Skeletal muscle tissue (tissue), 4 donors: ENCODE results near the gene ANKRD40. TPM values are rescaled to one million over a fixed set of nuclear protein-coding genes. Genes with fewer than 3 reads are reported as not detected.
"Not testable (repeated sequence)": the region's sequence is repeated elsewhere in the genome, so short reads cannot be mapped to it uniquely, and the experiment has no call there.

ENCODE experiments used
- H3K27ac ChIP-seq: one replicate; pipeline ENCODE4 v1.7.0; 2013; ENCODE audit warnings: mild to moderate bottlenecking, low read depth, low read length, inconsistent platforms
- H3K27me3 ChIP-seq, 3 donors: one replicate each; pipeline ENCODE4 v1.7.0; 2013; ENCODE audit warnings: low read length in 3 of 3; ENCODE audit not compliant: control insufficient read depth in 3 of 3, insufficient read depth in 3 of 3
- H3K36me3 ChIP-seq, 3 donors: one replicate each; pipeline ENCODE4 v1.7.0; 2013; ENCODE audit warnings: low read length in 3 of 3; ENCODE audit not compliant: control insufficient read depth in 3 of 3, insufficient read depth in 3 of 3
- H3K4me1 ChIP-seq, 3 donors: one replicate each; pipeline ENCODE4 v1.7.0; 2013; ENCODE audit warnings: low read length in 3 of 3, mild to moderate bottlenecking in 3 of 3; ENCODE audit not compliant: control insufficient read depth in 3 of 3, insufficient read depth in 3 of 3
- H3K4me3 ChIP-seq, 3 donors: one replicate each; pipeline ENCODE4 v1.7.0; 2013; ENCODE audit warnings: low read length in 3 of 3
- H3K9ac ChIP-seq, 3 donors: one replicate each; pipeline ENCODE4 v1.7.0; 2013; ENCODE audit warnings: low read length in 3 of 3, mild to moderate bottlenecking in 3 of 3, moderate library complexity in 2 of 3, low read depth in 1 of 3
- H3K9me3 ChIP-seq, 3 donors: one replicate each; pipeline ENCODE4 v1.7.0; 2013; ENCODE audit warnings: low read length in 3 of 3; ENCODE audit not compliant: control insufficient read depth in 3 of 3
- total RNA-seq: library from RNA; depleted of rRNA; stranded (reverse); fragments of >200 nt; gene quantifications from one replicate; pipeline ENCODE4 v1.2.3, GENCODE V29; 2014
- donor health status: Osteomylitis.

The ANKRD40 gene
- total RNA-seq, 1 donor from 2014 or later = 28.7 TPM

- H3K4me1 ChIP-seq = peaks cover 23 to 25% (median 23%) of the 10 kb centered on the region in 3 donors
- no peaks in the 10 kb centered on the region for H3K9me3 ChIP-seq
- no peaks in the 10 kb centered on the region for H3K27me3 ChIP-seq
- H3K36me3 ChIP-seq = no peaks in the 10 kb centered on the region
- H3K4me3 ChIP-seq = no peak overlapping the region
- no peak overlapping the region for H3K9ac ChIP-seq
- no peak overlapping the region for H3K27ac ChIP-seq
These were observed 2.9 kb upstream of the ANKRD40 start for GRCh38 chr17:50710650-50711049.

GRCh38 chr17:50710025-50710424, 2.3 kb upstream of the ANKRD40 start:
- Histone ChIP-seq H3K9me3 (no peaks in the 10 kb centered on the region), H3K9ac (no peak overlapping the region), H3K4me3 (no peak overlapping the region), H3K27ac (no peak overlapping the region), H3K4me1 (peaks cover 23 to 25% (median 23%) of the 10 kb centered on the region in 3 donors), H3K27me3 (no peaks in the 10 kb centered on the region), H3K36me3 (peaks cover 0 to 1% (median 0%) of the 10 kb centered on the region in 3 donors)

- not testable (repeated sequence) for H3K36me3 ChIP-seq, H3K27me3 ChIP-seq, H3K9me3 ChIP-seq
- peaks cover 23 to 25% (median 23%) of the 10 kb centered on the region in 3 donors for H3K4me1 ChIP-seq
- peak overlapping the region; percentile 100 for H3K27ac ChIP-seq
- peak overlapping the region in 2 of 3 donors; percentile 87 to 94 for H3K4me3 ChIP-seq
- peak overlapping the region; percentile 98 to 99 (median 98) for H3K9ac ChIP-seq
These were observed 1.3 kb upstream of the ANKRD40 start for GRCh38 chr17:50709053-50709452.

- Histone ChIP-seq H3K36me3 (peaks cover 3 to 4% (median 4%) of the 10 kb centered on the region in 3 donors), H3K9ac (peak overlapping the region; percentile 98 to 99 (median 98)), H3K27ac (peak overlapping the region; percentile 100), H3K4me3 (peak overlapping the region; percentile 54 to 94 (median 87)), H3K27me3 (no peaks in the 10 kb centered on the region), H3K4me1 (peaks cover 23 to 30% (median 27%) of the 10 kb centered on the region in 3 donors), H3K9me3 (no peaks in the 10 kb centered on the region)
These were observed 611 bp upstream of the ANKRD40 start for GRCh38 chr17:50708050-50709000.

GRCh38 chr17:50703162-50703561, 4.6 kb downstream of the ANKRD40 start:
- H3K27me3 ChIP-seq = no peaks in the 10 kb centered on the region
- H3K4me3 ChIP-seq = no peak overlapping the region
- H3K9ac ChIP-seq = no peak overlapping the region
- H3K36me3 ChIP-seq = peaks cover 19 to 26% (median 20%) of the 10 kb centered on the region in 3 donors
- H3K27ac ChIP-seq = no peak overlapping the region
- H3K9me3 ChIP-seq = no peaks in the 10 kb centered on the region
- H3K4me1 ChIP-seq = peaks cover 18 to 29% (median 19%) of the 10 kb centered on the region in 3 donors

- no peaks in the 10 kb centered on the region for H3K9me3 ChIP-seq
- no peak overlapping the region for H3K27ac ChIP-seq
These were observed 8.3 kb downstream of the ANKRD40 start for GRCh38 chr17:50699410-50699809.

GRCh38 chr17:50697663-50698272, 9.9 kb downstream of the ANKRD40 start:
- peak overlapping the region in 1 of 3 donors; percentile 17 for H3K9ac ChIP-seq
- H3K27ac ChIP-seq = no peak overlapping the region
- peaks cover 48 to 68% (median 56%) of the 10 kb centered on the region in 3 donors for H3K36me3 ChIP-seq
- H3K4me3 ChIP-seq = no peak overlapping the region
- H3K9me3 ChIP-seq = no peaks in the 10 kb centered on the region
- H3K4me1 ChIP-seq = peaks cover 2 to 6% (median 2%) of the 10 kb centered on the region in 3 donors
- no peaks in the 10 kb centered on the region for H3K27me3 ChIP-seq

More at GRCh38 chr17:50699410-50699809, 8.3 kb downstream of the ANKRD40 start:
- Histone ChIP-seq H3K27me3 (no peaks in the 10 kb centered on the region), H3K4me1 (peaks cover 5 to 18% (median 7%) of the 10 kb centered on the region in 3 donors), H3K36me3 (peaks cover 42 to 55% (median 46%) of the 10 kb centered on the region in 3 donors), H3K9ac (no peak overlapping the region), H3K4me3 (no peak overlapping the region)

GRCh38 chr17:50697062-50697461, 10.7 kb downstream of the ANKRD40 start:
- Histone ChIP-seq H3K27me3 (no peaks in the 10 kb centered on the region), H3K9me3 (no peaks in the 10 kb centered on the region), H3K9ac (no peak overlapping the region), H3K36me3 (peaks cover 52 to 70% (median 62%) of the 10 kb centered on the region in 3 donors), H3K27ac (no peak overlapping the region), H3K4me1 (peaks cover 0 to 2% (median under 1%) of the 10 kb centered on the region in 3 donors), H3K4me3 (no peak overlapping the region)

GRCh38 chr17:50696365-50696879, 11.3 kb downstream of the ANKRD40 start:
- Histone ChIP-seq H3K4me3 (no peak overlapping the region), H3K27me3 (no peaks in the 10 kb centered on the region), H3K4me1 (peaks cover 0 to 8% (median 7%) of the 10 kb centered on the region in 3 donors), H3K27ac (no peak overlapping the region), H3K36me3 (peaks cover 56 to 70% (median 62%) of the 10 kb centered on the region in 3 donors), H3K9ac (no peak overlapping the region), H3K9me3 (no peaks in the 10 kb centered on the region)
